Measurements from ENCODE around the gene FRMD4A. TPM values are rescaled to one million over a fixed set of nuclear protein-coding genes. Genes with fewer than 3 reads are reported as not detected.

Gene FRMD4A
- total RNA-seq, 1 donor from 2014 or later = 236 TPM

- Mint-ChIP-seq H3K36me3 (ENCODE audit: unreplicated experiment) (peaks cover 29% of the 10 kb centered on the region), H3K27me3 (ENCODE audit: unreplicated experiment) (no peaks in the 10 kb centered on the region), H3K27ac (ENCODE audit: unreplicated experiment) (peak overlapping the region; percentile 31), H3K9me3 (ENCODE audit: unreplicated experiment) (no peaks in the 10 kb centered on the region), H3K4me3 (ENCODE audit: unreplicated experiment) (no peak overlapping the region), H3K4me1 (ENCODE audit: unreplicated experiment) (peaks cover 54% of the 10 kb centered on the region)
- no peak for DNase-seq (ENCODE audit: extremely low spot score, unreplicated experiment)
- no peak for TF ChIP-seq CTCF (IDR thresholded peaks at IDR 0.05)
Observed at GRCh38 chr10:13809427-13809826, 521.3 kb downstream of the FRMD4A start.

- H3K27ac Mint-ChIP-seq (ENCODE audit: unreplicated experiment) = no peak overlapping the region
- no peak for TF ChIP-seq CTCF (IDR thresholded peaks at IDR 0.05)
- H3K36me3 Mint-ChIP-seq (ENCODE audit: unreplicated experiment) = peaks cover 32% of the 10 kb centered on the region
- H3K27me3 Mint-ChIP-seq (ENCODE audit: unreplicated experiment) = no peaks in the 10 kb centered on the region
- H3K9me3 Mint-ChIP-seq (ENCODE audit: unreplicated experiment) = no peaks in the 10 kb centered on the region
- peaks cover 55% of the 10 kb centered on the region for H3K4me1 Mint-ChIP-seq (ENCODE audit: unreplicated experiment)
- no peak overlapping the region for H3K4me3 Mint-ChIP-seq (ENCODE audit: unreplicated experiment)
- no peak for DNase-seq (ENCODE audit: extremely low spot score, unreplicated experiment)
Observed at GRCh38 chr10:13808556-13809391, 522.0 kb downstream of the FRMD4A start.

GRCh38 chr10:13806419-13806818 lies 524.3 kb downstream of the FRMD4A start:
- Mint-ChIP-seq H3K27ac (ENCODE audit: unreplicated experiment) (peak overlapping the region; percentile 47), H3K27me3 (ENCODE audit: unreplicated experiment) (no peaks in the 10 kb centered on the region), H3K4me1 (ENCODE audit: unreplicated experiment) (peaks cover 64% of the 10 kb centered on the region), H3K36me3 (ENCODE audit: unreplicated experiment) (peaks cover 38% of the 10 kb centered on the region), H3K9me3 (ENCODE audit: unreplicated experiment) (no peaks in the 10 kb centered on the region), H3K4me3 (ENCODE audit: unreplicated experiment) (no peak overlapping the region)
- DNase-seq (ENCODE audit: extremely low spot score, unreplicated experiment) = no peak
- TF ChIP-seq CTCF (IDR thresholded peaks at IDR 0.05) = no peak

GRCh38 chr10:13803566-13804554 lies 526.9 kb downstream of the FRMD4A start:
- peaks cover 53% of the 10 kb centered on the region for H3K4me1 Mint-ChIP-seq (ENCODE audit: unreplicated experiment)
- no peak overlapping the region for H3K4me3 Mint-ChIP-seq (ENCODE audit: unreplicated experiment)
- no peaks in the 10 kb centered on the region for H3K27me3 Mint-ChIP-seq (ENCODE audit: unreplicated experiment)
- no peaks in the 10 kb centered on the region for H3K9me3 Mint-ChIP-seq (ENCODE audit: unreplicated experiment)
- peaks cover 39% of the 10 kb centered on the region for H3K36me3 Mint-ChIP-seq (ENCODE audit: unreplicated experiment)
- H3K27ac Mint-ChIP-seq (ENCODE audit: unreplicated experiment) = peak overlapping the region; percentile 36
- no peak for TF ChIP-seq CTCF (IDR thresholded peaks at IDR 0.05)
- no peak for DNase-seq (ENCODE audit: extremely low spot score, unreplicated experiment)

- Mint-ChIP-seq H3K27me3 (ENCODE audit: unreplicated experiment) (no peaks in the 10 kb centered on the region), H3K4me1 (ENCODE audit: unreplicated experiment) (peaks cover 40% of the 10 kb centered on the region), H3K9me3 (ENCODE audit: unreplicated experiment) (no peaks in the 10 kb centered on the region), H3K36me3 (ENCODE audit: unreplicated experiment) (peaks cover 50% of the 10 kb centered on the region), H3K4me3 (ENCODE audit: unreplicated experiment) (no peak overlapping the region), H3K27ac (ENCODE audit: unreplicated experiment) (no peak overlapping the region)
- TF ChIP-seq CTCF (IDR thresholded peaks at IDR 0.05) = no peak
- no peak for DNase-seq (ENCODE audit: extremely low spot score, unreplicated experiment)
Observed at GRCh38 chr10:13801907-13802288, 528.8 kb downstream of the FRMD4A start.

Measured in osteocyte (in vitro differentiated cells).